Sigmoid colon (tissue), 7 donors: ENCODE results near the gene C11orf58. TPM values are rescaled to one million over a fixed set of nuclear protein-coding genes. Genes with fewer than 3 reads are reported as not detected.

ENCODE experiments used
- DNase-seq: peaks from one replicate; pipeline ENCODE4 v3.0.0-alpha.2; 2019
- H3K27ac ChIP-seq, 4 donors: fragments of 200-600 bp; sonication (generic); one replicate each; pipeline ENCODE4 v1.5.1; 2016 to 2019; ENCODE audit warnings: mild to moderate bottlenecking in 1 of 4
- H3K27me3 ChIP-seq, 3 donors: fragments of 200-600 bp; sonication (generic); one replicate each; pipeline ENCODE4 v1.5.1; 2019; ENCODE audit warnings: mild to moderate bottlenecking in 1 of 3
- H3K36me3 ChIP-seq, 4 donors: fragments of 200-600 bp; sonication (generic); one replicate each; pipeline ENCODE4 v1.5.1; 2016 to 2019
- H3K4me1 ChIP-seq, 4 donors: fragments of 200-600 bp; sonication (generic); one replicate each; pipeline ENCODE4 v1.5.1; 2017 to 2019
- H3K4me3 ChIP-seq, 4 donors: fragments of 200-600 bp; sonication (generic); one replicate each; pipeline ENCODE4 v1.5.1; 2017 to 2019; ENCODE audit warnings: mild to moderate bottlenecking in 2 of 4, moderate library complexity in 1 of 4
- H3K9me3 ChIP-seq, 4 donors: fragments of 200-600 bp in 3 of 4; sonication (generic) in 3 of 4; one replicate each; pipeline versions ENCODE4 v1.5.1 to v1.6.1; 2013 to 2019
- CTCF ChIP-seq, 4 experiments: fragments of 450-650 bp in 3 of 4; fragments of 200-600 bp in 1 of 4; IDR thresholded peaks; one replicate each; pipeline ENCODE4 v1.5.1; 2016 to 2019; ENCODE audit warnings: antibody characterized with exemption in 4 of 4, mild to moderate bottlenecking in 3 of 4, moderate library complexity in 2 of 4
- EP300 ChIP-seq, 4 donors: sonication (generic); formaldehyde crosslinking; IDR thresholded peaks; one replicate each; pipeline ENCODE4 v1.6.1; 2017; ENCODE audit warnings: antibody characterized with exemption in 4 of 4
- POLR2A ChIP-seq, 2 donors: fragments of 450-650 bp; IDR thresholded peaks; one replicate each; pipeline ENCODE4 v1.6.1; 2016; ENCODE audit warnings: antibody characterized with exemption in 2 of 2, mild to moderate bottlenecking in 2 of 2, moderate library complexity in 2 of 2
- POLR2AphosphoS5 ChIP-seq, 4 donors: sonication (generic); formaldehyde crosslinking; IDR thresholded peaks; one replicate each; pipeline ENCODE4 v1.6.1; 2017; ENCODE audit warnings: antibody characterized with exemption in 4 of 4
- WGBS, 2 donors: extraction: QIAGEN DNeasy Blood & Tissue Kit; methylation state at CpG; one replicate each; pipeline ENCODE4 v1.1.7; 2013; 5-methylcytosine and 5-hydroxymethylcytosine counted together
- intact Hi-C: fragments of 100-400 bp; cut with DNase I; formaldehyde crosslinking; loops from one replicate; pipeline ENCODE4 v1.15.1; 2023
- polyA plus RNA-seq, 3 donors: library from polyadenylated mRNA; stranded (reverse); fragments of 200-250 nt; gene quantifications; one replicate each; pipeline ENCODE4 v1.2.3, GENCODE V29; 2013
- total RNA-seq, 4 donors: library from RNA; depleted of rRNA; stranded (reverse); fragments of >200 nt; gene quantifications; one replicate each; pipeline ENCODE4 v1.1.0, GENCODE V29; 2016
- donor health status: healthy with polysubstance abuse.
- donor health status: Bipolar disorder and iron deficiency.
- donor health status: healthy.

Gene C11orf58
- total and polyA plus RNA-seq, 7 donors: 89.8 to 222 (median 136) TPM

GRCh38 chr11:16779436-16779835 lies 41.0 kb downstream of the C11orf58 start:
- DNase-seq: no peak
- Histone ChIP-seq H3K4me3 (no peak overlapping the region), H3K27ac (no peak overlapping the region), H3K36me3 (no peaks in the 10 kb centered on the region), H3K4me1 (no peaks in the 10 kb centered on the region), H3K9me3 (no peaks in the 10 kb centered on the region), H3K27me3 (no peaks in the 10 kb centered on the region)
- 63 to 75% methylated on average over 8 of the region's 8 CpGs for WGBS, 2 donors
- intact Hi-C loops: no loop called here
- no peak for TF ChIP-seq POLR2A (IDR thresholded peaks at IDR 0.05)
- TF ChIP-seq CTCF (IDR thresholded peaks at IDR 0.05): no peak
- TF ChIP-seq EP300 (IDR thresholded peaks at IDR 0.05): no peak
- TF ChIP-seq POLR2AphosphoS5 (IDR thresholded peaks at IDR 0.05): no peak

GRCh38 chr11:16780146-16780545 lies 41.7 kb downstream of the C11orf58 start:
- intact Hi-C loops: no loop called here
- DNase-seq: no peak

GRCh38 chr11:16780698-16781550 lies 42.5 kb downstream of the C11orf58 start:
- WGBS, 2 donors: 90% methylated on average over 19 of the region's 19 CpGs
- no peak for DNase-seq
- H3K4me1 ChIP-seq: no peaks in the 10 kb centered on the region
- H3K36me3 ChIP-seq: no peaks in the 10 kb centered on the region
- no peak overlapping the region for H3K27ac ChIP-seq
- no peaks in the 10 kb centered on the region for H3K9me3 ChIP-seq
- H3K27me3 ChIP-seq: no peaks in the 10 kb centered on the region
- intact Hi-C loops: no loop called here
- no peak overlapping the region for H3K4me3 ChIP-seq
- TF ChIP-seq POLR2A (IDR thresholded peaks at IDR 0.05): no peak
- no peak for TF ChIP-seq EP300 (IDR thresholded peaks at IDR 0.05)
- TF ChIP-seq CTCF (IDR thresholded peaks at IDR 0.05): no peak
- TF ChIP-seq POLR2AphosphoS5 (IDR thresholded peaks at IDR 0.05): no peak

More at GRCh38 chr11:16780146-16780545, 41.7 kb downstream of the C11orf58 start:
- Histone ChIP-seq H3K4me1 (no peaks in the 10 kb centered on the region), H3K27me3 (no peaks in the 10 kb centered on the region), H3K4me3 (no peak overlapping the region), H3K27ac (no peak overlapping the region), H3K9me3 (no peaks in the 10 kb centered on the region), H3K36me3 (no peaks in the 10 kb centered on the region)
- WGBS, 2 donors: 100% methylated on average over 2 of the region's 2 CpGs
- TF ChIP-seq EP300 (IDR thresholded peaks at IDR 0.05): no peak
- no peak for TF ChIP-seq POLR2AphosphoS5 (IDR thresholded peaks at IDR 0.05)
- no peak for TF ChIP-seq POLR2A (IDR thresholded peaks at IDR 0.05)
- TF ChIP-seq CTCF (IDR thresholded peaks at IDR 0.05): no peak

- H3K27ac ChIP-seq: no peak overlapping the region
- no peaks in the 10 kb centered on the region for H3K9me3 ChIP-seq
- H3K4me1 ChIP-seq: no peaks in the 10 kb centered on the region
- H3K27me3 ChIP-seq: no peaks in the 10 kb centered on the region
- WGBS, 2 donors: 73 to 88% methylated on average over 11 of the region's 11 CpGs
- H3K36me3 ChIP-seq: no peaks in the 10 kb centered on the region
- peak; percentile 48 for DNase-seq
- TF ChIP-seq EP300 (IDR thresholded peaks at IDR 0.05) (no peak), POLR2A (IDR thresholded peaks at IDR 0.05) (no peak), POLR2AphosphoS5 (IDR thresholded peaks at IDR 0.05) (no peak), CTCF (IDR thresholded peaks at IDR 0.05) (no peak)
- H3K4me3 ChIP-seq: no peak overlapping the region
- intact Hi-C loops: no loop called here
Observed at GRCh38 chr11:16781936-16782919, 43.8 kb downstream of the C11orf58 start.
